ENCODE measurements around the gene ANKRD63.

GRCh38 chr15:40258544-40258943 lies 24.3 kb downstream of the ANKRD63 start:
- TF ChIP-seq CTCF (IDR thresholded peaks at IDR 0.05) (no peak), EP300 (IDR thresholded peaks at IDR 0.05) (no peak)

Data from gastroesophageal sphincter (tissue), 3 donors.